Mucosa of gallbladder (tissue), 1 donor: ENCODE results near the gene DENND6B. TPM values are rescaled to one million over a fixed set of nuclear protein-coding genes. Genes with fewer than 3 reads are reported as not detected.
"Not testable (repeated sequence)": the region's sequence is repeated elsewhere in the genome, so short reads cannot be mapped to it uniquely, and the experiment has no call there.

Experiments
- DNase-seq: peaks from one replicate; pipeline ENCODE4 v3.0.0-alpha.2; 2020; ENCODE audit warnings: low spot score
- total RNA-seq: library from RNA; stranded (reverse); gene quantifications from one replicate; pipeline ENCODE4 v1.2.1, GENCODE V29; 2021
- donor health status: DM: no; HTN: no; CAD: no.

Gene DENND6B
- total RNA-seq, 1 donor from 2014 or later, result 24.9 TPM

DNA sequence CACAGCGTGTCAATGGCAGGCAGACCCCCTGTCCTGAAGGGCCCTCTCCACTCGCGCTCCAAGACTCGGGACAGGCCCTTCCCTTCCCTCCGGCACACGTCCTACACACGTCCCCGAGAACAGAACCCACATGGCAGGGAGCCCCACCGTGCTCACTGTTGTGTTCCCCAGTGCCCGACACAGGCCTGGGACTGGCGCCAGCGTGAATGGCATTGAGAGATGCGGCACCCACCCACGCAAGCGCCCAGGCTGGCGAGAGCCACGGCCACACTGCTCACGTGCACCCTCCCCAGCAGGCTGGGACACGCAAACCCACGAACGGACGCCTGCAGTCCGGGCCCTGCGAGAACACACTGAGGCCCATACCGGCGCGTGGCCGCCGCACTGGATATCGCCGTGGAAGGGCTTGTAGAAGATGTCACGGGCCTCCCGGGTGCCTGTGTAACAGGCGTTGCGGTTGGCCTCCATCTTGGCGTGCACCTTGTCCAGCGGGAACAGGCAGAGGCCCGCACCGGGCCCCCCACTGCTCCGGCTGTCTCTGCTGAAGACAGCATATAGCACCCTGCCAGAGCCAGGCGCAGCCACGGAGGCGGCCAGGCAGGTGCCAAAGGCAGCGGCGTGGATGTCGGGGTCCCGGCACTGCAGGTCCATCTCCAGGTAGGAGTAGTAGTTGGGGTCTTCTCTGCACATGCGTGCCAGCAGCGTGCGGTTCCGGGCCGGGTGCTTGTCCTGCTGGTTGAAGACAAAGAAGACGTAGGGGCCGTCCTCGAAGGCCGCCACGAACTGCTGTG, 37.5 kb downstream of the DENND6B start:
- no peak for DNase-seq

DNA sequence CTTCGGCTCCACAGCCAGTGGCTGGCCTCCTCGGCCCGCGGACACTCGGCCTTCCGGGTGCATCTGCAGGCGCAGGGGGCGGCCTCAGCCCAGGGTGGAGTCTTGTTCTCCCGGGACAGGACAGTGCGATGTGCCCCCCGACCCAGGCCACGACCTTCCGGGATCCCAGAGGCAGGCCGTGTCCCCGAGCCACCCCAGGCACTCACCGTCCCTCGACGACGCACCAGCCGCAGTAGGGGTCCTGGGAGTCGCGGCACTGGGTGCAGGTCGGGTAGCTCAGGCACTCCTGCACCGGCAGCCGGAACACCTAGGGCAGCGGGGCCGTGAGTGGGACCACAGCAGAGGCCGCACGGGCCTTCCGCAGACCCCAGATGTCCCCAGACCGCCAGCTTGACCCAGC, 39.1 kb downstream of the DENND6B start:
- DNase-seq, result no peak

DNA sequence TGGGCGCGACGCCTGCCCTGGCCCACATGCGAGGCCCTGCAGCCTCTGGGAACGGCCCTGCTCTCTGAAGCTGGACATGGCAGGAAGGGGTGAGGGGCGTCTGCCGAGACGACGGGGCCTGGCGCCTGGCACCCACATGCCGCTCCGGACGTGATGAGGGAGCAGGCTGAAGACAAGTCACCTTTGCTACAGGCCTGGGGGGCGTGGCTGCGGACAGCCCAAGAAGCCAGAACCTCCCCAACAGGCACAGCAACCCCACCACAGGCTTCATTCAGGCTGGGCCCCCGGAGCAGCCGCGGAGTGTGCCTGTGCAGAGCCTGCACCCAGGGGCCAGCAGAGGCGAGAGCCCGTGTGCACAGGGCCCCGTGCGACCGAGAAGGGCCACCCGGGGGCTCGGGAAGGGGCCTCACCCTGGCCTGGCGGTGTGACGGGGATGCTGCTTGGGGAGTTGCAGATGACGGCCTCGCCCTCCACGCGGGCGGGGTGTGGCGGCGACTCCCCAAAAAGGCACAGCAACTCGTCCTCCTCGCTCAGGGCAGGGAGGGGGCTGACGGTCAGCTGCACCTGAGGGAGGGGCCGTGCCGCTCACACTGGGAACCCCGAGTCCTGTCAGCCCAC, 40.0 kb downstream of the DENND6B start:
- no peak for DNase-seq

DNA sequence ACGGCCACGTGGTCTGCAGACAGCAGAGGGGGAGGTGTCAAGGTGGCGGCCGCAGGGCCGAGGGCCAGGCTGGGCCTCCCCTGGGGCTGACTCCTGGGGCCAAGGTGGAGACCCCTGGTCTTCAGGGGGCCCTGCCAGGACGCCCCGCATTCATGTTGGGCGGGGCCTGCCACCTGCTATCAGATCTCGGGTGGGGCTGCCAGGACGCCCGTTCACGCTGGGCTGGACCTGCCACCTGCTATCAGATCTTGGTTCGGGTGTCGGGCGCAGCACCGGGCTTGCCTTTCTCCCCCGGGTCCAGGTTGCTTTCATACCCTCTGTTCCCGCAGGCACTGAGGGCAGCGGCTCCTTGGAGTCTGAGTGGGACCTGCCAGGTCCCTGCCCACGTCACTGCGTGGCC, 40.5 kb downstream of the DENND6B start:
- no peak for DNase-seq

DNA sequence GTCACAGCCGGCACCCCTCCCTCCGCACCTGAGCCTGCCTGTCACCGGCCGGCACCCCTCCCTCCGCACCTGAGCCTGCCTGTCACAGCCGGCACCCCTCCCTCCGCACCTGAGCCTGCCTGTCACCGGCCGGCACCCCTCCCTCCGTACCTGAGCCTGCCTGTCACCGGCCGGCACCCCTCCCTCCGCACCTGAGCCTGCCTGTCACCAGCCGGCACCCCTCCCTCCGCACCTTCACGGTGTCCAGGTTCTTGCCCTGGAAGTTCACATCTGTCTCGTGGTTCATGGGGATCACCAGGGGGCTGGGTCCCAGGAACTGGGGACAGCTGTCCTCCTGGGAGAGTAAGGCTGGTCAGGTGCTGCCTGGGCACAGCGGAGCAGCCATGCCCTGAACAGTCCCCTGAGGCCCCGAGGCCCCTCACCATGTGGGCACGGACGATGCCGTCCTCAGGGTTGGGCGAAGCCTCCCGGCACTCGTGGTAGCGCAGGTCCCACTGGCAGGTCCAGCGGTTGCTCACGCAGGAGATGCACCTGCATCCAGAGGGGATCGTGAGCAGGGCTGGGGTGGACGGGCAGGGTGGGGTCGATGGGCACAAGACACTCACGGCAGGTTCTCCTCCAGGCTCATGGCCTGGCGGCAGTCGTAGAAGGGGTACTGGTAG, 41.1 kb downstream of the DENND6B start:
- peak; percentile 71 for DNase-seq

DNA sequence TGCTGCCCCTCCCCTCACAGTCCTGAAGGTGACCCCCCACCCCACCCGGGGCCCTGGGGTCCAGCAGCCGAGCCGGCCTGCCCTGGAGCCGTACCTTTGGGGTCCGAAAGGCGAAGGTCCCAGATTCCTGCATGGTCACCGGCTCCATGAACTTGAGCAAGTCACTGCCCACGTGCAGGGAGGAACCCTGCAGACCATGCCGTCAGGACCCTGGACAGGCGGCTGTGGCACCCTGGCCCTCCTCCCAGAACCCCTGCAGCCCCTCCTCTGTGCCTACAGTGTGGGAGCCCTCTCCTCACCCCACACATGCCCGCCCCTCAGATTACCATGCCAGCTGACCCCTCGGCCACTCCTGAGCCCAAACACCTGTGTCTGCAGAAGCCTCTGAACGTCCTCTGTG, 42.3 kb downstream of the DENND6B start:
- no peak for DNase-seq

DNA sequence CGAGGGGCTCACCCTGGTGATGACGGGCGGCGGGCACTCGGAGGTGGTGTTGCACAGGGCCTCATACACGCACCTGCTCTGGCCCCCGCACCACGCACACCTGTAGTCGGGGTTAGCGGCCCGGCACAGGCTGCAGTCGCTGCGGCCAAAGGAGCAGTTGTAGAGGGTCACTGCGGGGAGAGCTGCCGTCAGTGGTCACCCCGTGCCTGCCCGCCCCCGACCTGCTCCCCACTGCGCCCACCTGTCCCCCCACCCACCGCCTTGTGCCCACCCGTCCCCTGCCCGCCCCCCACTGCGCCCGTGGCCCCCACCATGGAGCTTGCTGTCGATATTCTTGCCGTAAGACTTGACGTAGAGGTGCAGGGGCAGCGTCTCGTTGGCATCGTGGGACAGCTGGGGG, 43.0 kb downstream of the DENND6B start:
- DNase-seq, result no peak

DNA sequence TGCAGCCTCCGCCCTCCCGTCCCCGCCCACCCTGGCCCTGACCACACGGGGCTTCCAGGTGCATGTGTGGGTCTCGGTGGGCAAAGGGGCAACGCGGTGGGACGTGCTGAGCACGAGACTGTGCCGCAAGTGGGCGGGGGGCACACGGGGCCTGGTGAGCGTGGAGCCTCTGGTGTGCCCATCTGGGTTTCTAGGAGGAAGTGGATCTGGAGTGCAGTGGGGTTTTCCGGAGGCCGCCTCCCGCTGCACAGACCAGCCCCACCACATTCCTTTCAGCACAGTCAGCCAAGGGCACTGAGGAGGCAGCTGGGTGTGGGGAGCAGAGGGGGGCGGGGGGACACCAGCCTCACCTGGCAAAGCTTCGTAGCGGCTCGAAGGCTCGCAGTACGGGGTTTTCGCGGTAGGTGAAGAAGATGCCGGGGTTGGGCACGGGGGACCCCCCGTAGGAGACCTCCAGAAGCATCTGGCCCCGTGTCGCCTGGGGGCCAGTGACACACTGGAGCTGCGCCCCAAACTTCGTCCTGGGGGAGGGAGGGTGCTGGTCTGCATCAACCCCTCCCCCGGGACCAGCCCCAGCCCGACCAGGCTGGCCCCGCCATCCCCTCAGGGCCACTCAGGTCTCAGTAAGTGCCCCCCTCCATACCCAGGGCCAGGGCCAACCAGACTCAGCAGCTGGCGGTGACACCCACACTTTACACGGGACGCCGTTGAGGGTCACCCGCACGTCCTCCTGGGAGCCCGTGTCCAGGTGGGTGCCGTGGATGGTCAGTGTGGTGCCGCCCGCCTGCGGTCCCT, 44.3 kb downstream of the DENND6B start:
- DNase-seq, result peak; percentile 88

DNA sequence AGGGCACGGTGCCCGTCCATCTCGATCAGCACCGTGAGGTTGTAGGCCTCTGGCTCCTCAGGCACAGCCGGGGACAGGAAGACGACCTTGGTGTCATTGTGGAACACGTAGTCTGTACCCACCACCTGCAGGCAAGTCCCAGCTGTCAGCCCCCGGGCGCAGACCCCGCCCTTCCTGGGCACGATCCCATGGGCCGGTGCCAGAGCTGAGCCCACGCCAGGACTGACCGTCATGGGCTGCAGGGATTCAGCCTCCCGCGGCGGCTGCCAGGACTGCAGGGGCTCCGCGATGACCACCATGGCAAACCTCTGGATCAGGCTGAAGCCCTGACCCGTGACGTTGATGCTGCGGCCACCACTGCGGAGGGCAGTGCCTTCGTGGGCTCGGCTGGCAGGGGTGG, 44.9 kb downstream of the DENND6B start:
- no peak for DNase-seq

DNA sequence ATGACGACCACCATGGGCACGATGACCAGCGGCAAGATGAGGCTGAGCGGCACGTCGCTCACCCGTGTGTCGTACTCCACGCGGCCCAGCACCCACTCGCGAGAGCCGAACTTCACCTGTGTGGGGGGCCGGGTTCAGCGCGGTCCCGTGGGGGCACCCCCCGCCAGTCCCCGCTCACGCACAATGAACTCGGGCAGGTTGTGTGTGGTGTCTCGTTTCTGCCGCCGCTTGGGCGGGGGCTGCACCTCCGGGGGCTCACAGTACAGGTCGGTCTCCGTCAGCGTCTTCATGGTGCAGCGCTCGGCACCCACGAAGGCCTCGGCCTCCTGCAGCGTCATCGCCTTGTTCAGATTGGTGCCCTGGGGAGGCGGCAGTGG, 45.4 kb downstream of the DENND6B start:
- DNase-seq, result no peak

DNA sequence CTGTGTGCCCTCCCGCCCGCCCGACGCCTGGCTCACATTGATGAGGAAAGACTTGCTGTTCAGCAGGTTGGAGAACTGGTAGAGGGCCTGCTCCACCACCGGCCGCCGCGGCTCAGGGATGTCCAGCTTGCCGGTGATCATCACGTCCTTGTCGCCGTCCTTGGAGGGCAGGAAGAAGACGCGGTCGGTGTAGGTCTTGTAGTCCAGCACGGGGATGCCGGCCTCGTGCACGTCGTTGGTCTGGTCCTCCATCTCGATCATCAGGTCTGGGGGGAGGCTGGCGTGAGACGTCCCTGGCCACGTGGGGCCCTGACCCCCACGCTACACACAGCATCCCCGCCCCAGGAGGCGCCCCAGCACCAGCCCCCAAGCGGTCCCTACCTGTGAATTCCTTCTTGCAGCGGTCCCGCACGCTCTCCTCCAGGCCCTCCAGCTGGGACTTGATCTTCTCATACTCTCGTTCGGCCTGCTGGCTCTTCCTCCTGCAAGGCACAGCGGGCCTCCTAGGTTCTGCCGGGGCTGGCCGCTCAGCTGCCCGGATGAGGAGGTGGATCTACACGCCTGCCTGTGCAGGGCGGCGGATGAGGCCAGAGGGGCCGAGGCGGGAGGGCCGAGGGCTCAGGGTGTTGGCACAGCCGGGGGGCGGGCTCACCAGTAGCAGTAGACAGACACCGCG, 46.0 kb downstream of the DENND6B start:
- no peak for DNase-seq

DNA sequence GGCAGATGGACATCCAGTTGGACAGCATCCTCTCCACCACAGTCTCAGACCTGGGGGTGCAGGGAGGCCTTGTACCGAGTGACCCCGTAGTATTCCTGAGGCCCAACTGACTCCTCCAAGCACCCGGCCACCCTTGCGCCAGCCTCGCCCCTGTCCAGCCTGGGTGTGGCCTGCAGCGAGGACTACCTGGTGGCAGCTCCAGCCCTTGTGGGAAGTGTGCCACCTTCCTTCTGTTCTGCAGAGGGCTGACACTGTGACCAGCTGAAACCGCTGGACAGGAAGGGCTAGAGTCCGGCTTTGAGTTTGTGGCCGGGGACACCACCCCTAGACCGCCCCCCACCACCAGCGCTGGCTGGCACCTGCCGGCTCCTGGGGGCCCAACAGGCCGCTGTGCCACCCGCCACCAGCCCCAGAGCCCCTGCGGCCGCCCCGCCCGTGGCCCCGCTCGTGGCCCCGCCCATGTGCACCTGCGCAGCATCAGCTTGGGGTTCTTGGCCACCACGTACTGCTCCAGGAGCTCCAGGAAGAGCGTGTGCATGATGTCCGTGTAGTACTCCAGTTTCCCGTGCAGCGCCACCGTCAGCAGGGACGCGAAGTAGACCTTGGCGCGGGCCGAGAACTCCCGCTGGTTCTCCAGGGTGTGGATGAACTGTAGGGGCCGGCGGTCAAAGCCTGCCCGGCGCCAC, 46.6 kb downstream of the DENND6B start:
- peak; percentile 62 for DNase-seq

DNA sequence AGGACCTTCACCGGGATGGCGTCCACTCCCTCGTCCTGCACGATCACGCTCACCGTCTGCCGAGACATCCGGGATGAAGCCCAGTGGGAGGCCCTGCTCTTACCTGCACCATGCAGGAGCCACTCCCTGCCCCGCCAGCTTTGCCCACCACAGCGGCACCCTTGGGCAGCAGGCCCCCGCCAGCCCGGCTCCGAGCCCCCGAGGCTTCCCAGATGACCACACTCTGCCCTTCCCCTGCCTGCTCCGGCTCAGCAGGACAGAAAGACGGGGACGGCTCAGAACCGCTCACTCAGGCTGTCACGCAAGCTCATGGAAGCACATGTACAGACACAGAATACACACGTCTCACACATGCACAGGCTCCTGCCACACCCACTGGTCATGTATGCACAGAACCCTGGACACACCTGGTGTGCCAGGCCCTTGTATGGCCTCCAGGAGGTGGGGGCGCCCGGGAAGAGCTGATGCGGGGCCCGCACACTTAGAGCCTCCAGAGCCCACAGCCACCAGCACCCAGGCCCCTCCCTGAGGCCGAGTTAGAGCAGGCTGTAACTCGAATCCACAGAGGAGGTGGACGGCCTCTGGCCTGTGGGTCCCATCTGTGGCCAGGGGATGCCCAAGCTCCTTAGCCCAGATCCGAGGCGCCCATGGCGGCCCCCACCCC, 47.7 kb downstream of the DENND6B start:
- no peak for DNase-seq

DNA sequence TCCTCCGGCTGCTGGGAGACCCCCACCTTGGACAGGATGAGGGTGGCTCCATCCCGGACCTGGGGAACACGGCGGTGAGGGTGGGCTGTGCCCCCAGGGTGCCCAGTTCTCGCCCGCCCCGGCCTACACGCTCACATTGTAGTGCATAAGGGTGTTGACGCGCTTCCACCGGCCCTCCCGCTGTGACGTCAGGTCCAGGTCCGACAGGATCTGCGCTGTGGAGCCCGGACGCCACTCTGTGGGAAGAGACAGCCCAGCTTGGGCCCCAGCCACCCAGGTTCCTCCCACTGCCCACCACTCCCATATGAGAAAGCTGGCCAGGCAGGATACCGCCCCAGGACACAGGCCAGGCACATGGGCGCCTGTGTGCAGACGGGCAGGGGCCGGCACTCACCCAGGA, 48.4 kb downstream of the DENND6B start:
- no peak for DNase-seq

DNA sequence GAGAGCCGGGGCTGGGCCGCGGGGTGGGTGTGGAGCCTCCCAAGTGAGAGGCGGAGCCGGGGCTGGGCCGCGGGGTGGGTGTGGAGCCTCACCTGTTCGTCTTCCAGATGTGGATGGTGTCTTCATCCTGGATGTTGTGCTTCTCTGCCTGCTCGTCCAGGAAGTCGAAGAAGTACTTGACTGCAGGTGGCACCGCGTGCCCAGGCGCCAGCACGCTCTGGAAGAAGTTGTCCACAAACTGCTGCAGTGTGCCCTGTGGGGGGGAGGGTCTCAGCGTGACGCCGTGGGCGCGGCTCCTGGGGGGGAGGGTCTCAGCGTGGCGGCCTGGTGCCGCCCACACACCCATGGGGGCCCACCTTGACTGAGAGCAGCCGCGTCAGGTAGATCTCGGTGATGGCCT, 49.1 kb downstream of the DENND6B start:
- no peak for DNase-seq

DNA sequence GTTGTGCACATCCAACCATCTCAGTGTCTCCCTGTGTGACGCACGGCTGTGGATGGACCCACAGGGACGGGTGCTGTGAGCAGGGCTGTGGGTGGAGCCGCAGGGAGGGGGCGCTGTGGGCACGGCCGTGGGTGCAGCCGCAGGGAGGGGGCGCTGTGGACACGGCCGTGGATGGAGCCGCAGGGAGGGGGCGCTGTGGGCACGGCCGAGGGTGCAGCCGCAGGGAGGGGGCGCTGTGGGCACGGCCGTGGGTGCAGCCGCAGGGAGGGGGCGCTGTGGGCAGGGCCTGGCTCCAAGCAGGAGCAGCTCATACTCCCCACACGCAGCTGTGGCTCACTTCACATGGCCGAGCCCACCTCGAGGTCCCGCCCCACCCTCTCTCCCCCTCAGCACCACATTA, 50.7 kb downstream of the DENND6B start:
- DNase-seq, result peak; percentile 74

DNA sequence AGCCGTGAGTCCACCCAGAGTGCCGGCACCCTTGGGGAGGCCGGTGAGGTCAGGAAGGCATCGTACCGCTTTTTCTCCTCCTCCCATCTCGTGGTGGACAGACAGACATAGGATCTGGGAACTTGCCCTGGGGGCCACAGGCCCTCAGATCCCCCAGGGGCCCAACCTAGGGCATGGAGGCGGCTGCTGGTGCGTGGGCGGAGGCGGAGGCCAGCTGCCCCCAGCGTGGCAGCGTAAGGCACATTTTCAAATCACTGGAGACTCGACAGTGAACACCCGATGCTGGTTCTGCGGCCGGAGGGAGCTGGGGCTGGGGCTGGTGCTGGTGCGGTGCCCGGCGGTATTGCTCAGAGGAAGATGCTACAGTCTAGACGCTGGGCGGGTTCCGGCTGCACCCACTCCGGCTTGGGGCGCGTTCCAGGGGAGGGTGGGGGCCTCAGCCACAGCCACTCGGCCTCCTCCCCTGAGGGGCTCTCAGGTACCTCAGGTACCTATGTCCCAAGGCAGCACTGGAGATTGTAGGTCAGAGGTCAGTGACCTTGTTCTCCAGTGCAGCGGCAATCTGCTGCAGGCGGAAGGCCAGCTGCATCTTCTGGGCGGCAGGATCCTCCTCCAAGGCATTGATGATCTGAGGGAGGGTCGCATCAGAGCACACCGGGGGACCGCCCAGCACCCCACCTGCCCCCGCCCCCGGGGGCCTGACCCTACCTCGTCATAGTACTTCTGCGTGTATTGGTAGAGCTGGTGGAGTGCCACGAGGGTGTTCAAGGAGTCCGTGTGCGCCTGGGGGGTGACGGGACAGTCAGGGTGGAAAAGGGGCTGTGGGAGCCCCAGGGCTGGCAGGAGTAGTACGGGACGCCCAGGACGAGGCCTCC, 51.4 kb downstream of the DENND6B start:
- DNase-seq, result no peak

DNA sequence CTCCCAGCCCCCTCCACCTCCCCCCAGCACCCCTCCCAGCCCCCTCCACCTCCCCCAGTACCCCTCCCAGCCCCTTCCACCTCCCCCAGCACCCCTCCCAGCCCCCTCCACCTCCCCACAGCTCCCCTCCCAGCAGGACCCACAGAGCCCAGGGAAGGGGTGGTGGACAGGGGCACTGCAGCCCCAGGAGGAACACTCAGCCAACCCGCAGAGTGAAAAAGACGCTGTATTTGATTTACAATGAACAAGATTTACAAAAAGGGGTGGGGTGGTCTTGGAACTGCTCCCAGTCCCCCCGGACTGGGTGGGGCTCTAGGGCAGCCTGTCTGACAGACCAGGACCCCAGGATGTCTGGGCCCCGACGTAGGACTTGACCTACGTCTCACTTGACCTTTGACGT, 52.0 kb downstream of the DENND6B start:
- no peak for DNase-seq

DNA sequence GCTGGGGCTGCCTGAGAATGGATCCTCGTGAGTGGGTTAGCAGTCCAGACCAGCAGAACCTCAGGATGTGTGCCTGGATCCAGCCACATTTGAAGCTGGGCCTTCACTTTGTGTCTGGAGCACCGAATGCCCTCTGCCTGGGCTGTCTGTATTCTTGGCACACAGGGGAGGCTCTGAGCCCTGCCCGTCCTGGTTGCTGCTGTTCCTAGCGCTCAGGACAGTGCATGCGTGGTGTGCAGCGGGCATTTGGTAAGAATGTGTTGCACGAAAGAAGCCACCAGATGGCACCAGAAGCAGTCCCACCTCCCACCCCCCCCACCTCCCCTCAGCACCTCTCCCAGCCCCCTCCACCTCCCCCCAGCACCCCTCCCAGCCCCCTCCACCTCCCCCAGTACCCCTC, 52.5 kb downstream of the DENND6B start:
- peak; percentile 68 for DNase-seq

DNA sequence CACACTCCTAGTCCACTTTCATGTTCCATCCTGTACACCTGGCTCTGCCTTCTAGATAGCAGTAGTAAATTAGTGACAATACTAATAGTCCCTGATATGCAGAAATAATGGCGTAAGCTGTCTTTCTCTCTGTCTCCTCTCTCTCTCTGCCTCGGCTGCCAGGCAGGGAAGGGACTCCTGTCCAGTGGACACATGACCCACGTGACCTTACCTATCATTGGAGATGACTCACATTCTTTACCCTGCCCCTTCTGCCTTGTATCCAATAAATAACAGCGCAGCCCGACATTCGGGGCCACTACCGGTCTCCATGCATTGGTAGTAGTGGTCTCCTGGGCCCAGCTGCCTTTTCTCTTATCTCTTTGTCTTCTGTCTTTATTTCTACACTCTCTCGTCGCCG, 53.0 kb downstream of the DENND6B start:
- DNase-seq, result not testable (repeated sequence)
